ENCODE results near the gene ARHGAP24. TPM values are rescaled to one million over a fixed set of nuclear protein-coding genes. Genes with fewer than 3 reads are reported as not detected.

ARHGAP24 gene
- total and polyA plus RNA-seq, 2 experiments from 2014 or later: 0.21 to 0.36 TPM

- TF ChIP-seq CTCF (conservative IDR thresholded peaks at IDR 0.05; ENCODE audit: low read depth in 2 of 2) (no peak), EZH2phosphoT487 (IDR thresholded peaks at IDR 0.05; ENCODE audit: unreplicated experiment) (no peak), CREB1 (CRISPR knock-in tag; IDR thresholded peaks at IDR 0.05; ENCODE audit: low read depth) (no peak)
These were observed 96.1 kb downstream of the ARHGAP24 start (continued) for GRCh38 chr4:85571008-85571407.

GRCh38 chr4:85573270-85573669 is 98.3 kb downstream of the ARHGAP24 start:
- Mint-ChIP-seq H3K27ac (no peak overlapping the region), H3K4me3 (no peak overlapping the region), H3K36me3 (ENCODE audit: low read depth) (no peaks in the 10 kb centered on the region), H3K27me3 (ENCODE audit: insufficient read depth, low read depth, poor library complexity) (no peaks in the 10 kb centered on the region), H3K4me1 (peaks cover 5% of the 10 kb centered on the region; the same call in 2 of the 3 replicates), H3K9me3 (no peaks in the 10 kb centered on the region)
- Histone ChIP-seq H3K9me2 (ENCODE audit: insufficient read depth) (no peaks in the 10 kb centered on the region), H2AFZ (no peak overlapping the region), H3K36me3 (ENCODE audit: insufficient read depth) (no peaks in the 10 kb centered on the region), H3K27ac (ENCODE audit: low read depth) (no peak overlapping the region), H4K20me1 (replicated peaks; ENCODE audit: insufficient read depth) (no peaks in the 10 kb centered on the region), H3K4me1 (ENCODE audit: insufficient read depth) (no peaks in the 10 kb centered on the region), H3K4me2 (no peak overlapping the region), H3F3A (replicated peaks; ENCODE audit: low read depth) (no peaks in the 10 kb centered on the region), H3K4me3 (no peak overlapping the region), H3K79me2 (replicated peaks; ENCODE audit: insufficient read depth) (no peaks in the 10 kb centered on the region), H3K27me3 (ENCODE audit: insufficient read depth) (no peaks in the 10 kb centered on the region)
- ATAC-seq: no peak
- DNase-seq (ENCODE audit: low spot score): no peak
- TF ChIP-seq STAT1 (IDR thresholded peaks at IDR 0.05; ENCODE audit: unreplicated experiment) (no peak), ZNF331 (CRISPR knock-in tag; IDR thresholded peaks at IDR 0.05; ENCODE audit: low read depth) (no peak), REST (IDR thresholded peaks at IDR 0.05; ENCODE audit: unreplicated experiment) (no peak), ETS1 (IDR thresholded peaks at IDR 0.05) (no peak), EZH2 (IDR thresholded peaks at IDR 0.05; ENCODE audit: low read depth, unreplicated experiment) (no peak), CTCF (conservative IDR thresholded peaks at IDR 0.05; ENCODE audit: low read depth in 2 of 2) (no peak), ZNF114 (CRISPR knock-in tag; IDR thresholded peaks at IDR 0.05) (no peak), JUNB (IDR thresholded peaks at IDR 0.05; ENCODE audit: unreplicated experiment) (no peak), POLR2AphosphoS5 (IDR thresholded peaks at IDR 0.05; ENCODE audit: low read depth) (no peak), CREB1 (CRISPR knock-in tag; IDR thresholded peaks at IDR 0.05; ENCODE audit: low read depth) (no peak)
